Stimulated activated naive CD8-positive, alpha-beta T cell treated with anti-CD3 and anti-CD28 coated beads, Interleukin-15, Interleukin-2, amounts not matched to agents 100 ng/mL and 50 ng/mL, for 24 hours (primary cell): ENCODE results near the gene CFAP54.

Source experiments
- H3K27ac Mint-ChIP-seq: one replicate; pipeline ENCODE4 v1.8.0; 2021; ENCODE audit warnings: mild to moderate bottlenecking, mixed read lengths
- H3K27me3 Mint-ChIP-seq: one replicate; pipeline ENCODE4 v1.8.0; 2021; ENCODE audit warnings: mixed read lengths
- H3K36me3 Mint-ChIP-seq: one replicate; pipeline ENCODE4 v1.8.0; 2021; ENCODE audit warnings: low read depth, mixed read lengths
- H3K4me1 Mint-ChIP-seq: one replicate; pipeline ENCODE4 v1.8.0; 2021; ENCODE audit warnings: low read depth, mixed read lengths
- H3K4me3 Mint-ChIP-seq: one replicate; pipeline ENCODE4 v1.8.0; 2021; ENCODE audit warnings: mild to moderate bottlenecking, mixed read lengths
- H3K9me3 Mint-ChIP-seq: one replicate; pipeline ENCODE4 v1.8.0; 2021; ENCODE audit warnings: mixed read lengths

The CFAP54 gene

DNA sequence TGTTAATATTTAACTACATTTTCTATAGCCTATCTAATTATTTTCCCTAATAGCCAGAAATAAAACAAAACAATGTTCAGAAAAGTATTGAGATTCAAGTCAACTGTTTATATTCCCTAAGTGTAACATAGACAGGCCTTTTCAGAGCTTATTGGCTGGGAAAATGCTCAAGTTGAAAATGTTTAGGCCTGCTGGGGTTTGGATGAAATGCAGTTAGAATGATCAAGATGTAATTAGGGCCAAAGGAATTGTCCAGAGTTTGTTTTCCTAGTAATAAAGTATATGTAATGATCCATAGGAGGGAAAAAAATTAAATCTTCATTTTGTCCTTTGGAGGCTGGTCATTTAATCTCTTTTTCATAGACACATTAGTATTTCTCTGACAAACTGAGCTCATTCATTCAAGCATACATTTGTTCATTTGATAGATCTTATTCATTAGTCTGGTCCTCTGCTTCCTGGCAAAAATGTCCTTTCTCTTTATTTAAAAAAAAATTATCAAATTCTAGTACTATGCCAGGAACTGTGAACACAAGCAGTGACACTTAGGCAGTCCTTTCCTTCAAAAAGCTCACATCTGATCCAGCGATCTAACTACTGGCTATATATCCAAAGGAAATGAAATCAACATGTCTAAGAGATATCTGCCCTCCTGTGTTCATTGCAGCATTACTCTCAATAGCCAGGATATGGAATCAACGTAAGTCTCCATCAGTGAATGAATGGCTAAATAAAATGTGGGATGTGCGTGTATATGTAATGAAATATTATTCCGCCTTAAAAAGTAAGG, 377.6 kb downstream of the CFAP54 start:
- Mint-ChIP-seq H3K9me3 (no peaks in the 10 kb centered on the region), H3K27me3 (peaks cover 18% of the 10 kb centered on the region)

GRCh38 chr12:96870946-96871345, 381.6 kb downstream of the CFAP54 start:
- Mint-ChIP-seq H3K36me3 (no peaks in the 10 kb centered on the region), H3K27ac (no peak overlapping the region), H3K4me1 (no peaks in the 10 kb centered on the region), H3K27me3 (no peaks in the 10 kb centered on the region), H3K4me3 (no peak overlapping the region), H3K9me3 (no peaks in the 10 kb centered on the region)

More for the DNA sequence above, 377.6 kb downstream of the CFAP54 start:
- Mint-ChIP-seq H3K4me3 (no peak overlapping the region), H3K4me1 (no peaks in the 10 kb centered on the region), H3K27ac (no peak overlapping the region), H3K36me3 (no peaks in the 10 kb centered on the region)

DNA sequence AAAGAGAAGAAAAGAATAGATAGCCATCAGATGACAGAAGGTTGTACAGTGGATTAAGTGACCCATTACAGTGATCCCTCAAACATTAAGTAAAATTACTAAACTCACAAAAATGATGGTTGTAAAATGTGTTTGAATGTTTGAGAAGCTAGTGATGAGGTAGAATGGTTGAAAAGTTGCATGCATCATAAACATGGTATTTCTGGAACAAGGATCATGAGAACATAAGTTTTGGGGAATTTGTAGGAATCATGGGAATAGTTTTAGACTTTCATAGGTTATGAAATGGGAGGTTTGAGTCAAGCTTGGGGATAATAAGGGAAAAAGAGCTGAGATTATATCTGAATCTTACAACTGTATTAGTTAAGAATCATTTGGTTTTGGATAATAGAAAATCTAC, 383.6 kb downstream of the CFAP54 start:
- no peaks in the 10 kb centered on the region for H3K9me3 Mint-ChIP-seq
- H3K4me3 Mint-ChIP-seq, result no peak overlapping the region
- no peak overlapping the region for H3K27ac Mint-ChIP-seq
- H3K36me3 Mint-ChIP-seq, result no peaks in the 10 kb centered on the region
- no peaks in the 10 kb centered on the region for H3K4me1 Mint-ChIP-seq
- H3K27me3 Mint-ChIP-seq, result no peaks in the 10 kb centered on the region

DNA sequence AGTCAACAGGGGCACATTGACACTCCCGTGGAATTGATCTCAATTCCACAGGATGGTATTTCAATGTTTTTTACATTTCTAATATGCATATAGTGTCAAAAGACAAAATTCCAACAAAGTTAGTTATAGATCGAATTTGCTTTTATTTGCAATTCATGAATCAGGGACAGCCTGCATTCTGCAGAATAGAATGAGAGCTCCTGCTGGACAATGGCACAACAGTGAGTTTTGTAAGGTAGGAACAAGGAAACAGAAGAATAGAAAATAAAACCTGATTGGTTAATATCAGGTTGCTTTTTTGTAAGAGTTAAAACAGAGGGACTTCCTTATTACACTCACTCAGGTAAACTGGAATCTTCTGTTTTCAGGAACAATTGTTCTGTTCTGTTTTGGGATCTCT, 384.8 kb downstream of the CFAP54 start:
- H3K4me3 Mint-ChIP-seq, result no peak overlapping the region
- peaks cover 4% of the 10 kb centered on the region for H3K27me3 Mint-ChIP-seq
- H3K27ac Mint-ChIP-seq, result no peak overlapping the region
- no peaks in the 10 kb centered on the region for H3K9me3 Mint-ChIP-seq
- no peaks in the 10 kb centered on the region for H3K36me3 Mint-ChIP-seq
- H3K4me1 Mint-ChIP-seq, result no peaks in the 10 kb centered on the region

DNA sequence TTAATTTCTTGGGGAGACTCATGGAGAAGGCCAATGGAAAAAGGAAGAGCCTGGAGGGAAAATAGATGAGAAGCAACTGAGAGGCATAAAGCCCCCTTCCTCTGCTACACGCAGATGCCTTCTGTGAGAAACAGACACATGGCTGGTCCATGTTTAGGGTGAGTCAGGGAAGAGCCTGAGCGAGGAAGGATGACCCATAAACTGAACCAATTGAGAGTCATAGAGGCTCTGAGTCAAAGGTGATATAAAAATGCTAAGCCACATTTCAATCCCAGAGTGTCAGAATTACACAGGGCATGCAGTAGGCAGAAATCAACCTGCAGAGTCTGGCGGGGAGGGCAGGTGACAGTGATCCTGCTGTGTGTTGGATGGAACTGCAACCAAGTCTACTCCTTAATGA, 387.6 kb downstream of the CFAP54 start:
- Mint-ChIP-seq H3K4me1 (no peaks in the 10 kb centered on the region), H3K27me3 (peaks cover 4% of the 10 kb centered on the region), H3K9me3 (no peaks in the 10 kb centered on the region), H3K27ac (no peak overlapping the region), H3K4me3 (no peak overlapping the region), H3K36me3 (no peaks in the 10 kb centered on the region)

DNA sequence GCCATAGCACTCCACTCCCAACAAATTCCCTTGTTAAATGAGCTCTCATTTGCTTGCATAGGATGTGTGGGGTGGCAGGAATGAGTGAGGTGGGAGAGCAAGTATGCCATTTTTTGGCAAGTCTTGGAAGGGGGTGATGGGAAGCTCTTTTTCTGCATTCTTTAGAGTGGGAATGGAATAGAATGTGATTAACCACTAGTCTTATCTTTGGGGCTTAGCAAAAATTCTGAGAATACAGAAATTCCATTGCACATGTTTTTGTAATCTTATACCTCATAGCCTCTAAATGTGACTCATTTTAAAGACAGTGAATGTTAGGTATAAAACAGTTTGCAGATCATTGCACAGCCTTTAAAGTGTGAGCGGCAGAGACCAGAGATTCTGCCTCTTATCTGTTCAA, 389.3 kb downstream of the CFAP54 start:
- no peaks in the 10 kb centered on the region for H3K4me1 Mint-ChIP-seq
- H3K36me3 Mint-ChIP-seq, result no peaks in the 10 kb centered on the region
- no peaks in the 10 kb centered on the region for H3K9me3 Mint-ChIP-seq
- H3K4me3 Mint-ChIP-seq, result no peak overlapping the region
- H3K27ac Mint-ChIP-seq, result no peak overlapping the region
- H3K27me3 Mint-ChIP-seq, result peaks cover 4% of the 10 kb centered on the region

- Mint-ChIP-seq H3K36me3 (no peaks in the 10 kb centered on the region), H3K9me3 (no peaks in the 10 kb centered on the region), H3K27me3 (peaks cover 4% of the 10 kb centered on the region), H3K4me1 (no peaks in the 10 kb centered on the region), H3K4me3 (no peak overlapping the region), H3K27ac (no peak overlapping the region)
Measured at GRCh38 chr12:96879301-96879700, 389.9 kb downstream of the CFAP54 start.

- no peak overlapping the region for H3K27ac Mint-ChIP-seq
- peaks cover 4% of the 10 kb centered on the region for H3K27me3 Mint-ChIP-seq
- H3K4me1 Mint-ChIP-seq, result no peaks in the 10 kb centered on the region
- H3K36me3 Mint-ChIP-seq, result no peaks in the 10 kb centered on the region
- no peaks in the 10 kb centered on the region for H3K9me3 Mint-ChIP-seq
- H3K4me3 Mint-ChIP-seq, result no peak overlapping the region
Measured at GRCh38 chr12:96880220-96880619, 390.8 kb downstream of the CFAP54 start.

DNA sequence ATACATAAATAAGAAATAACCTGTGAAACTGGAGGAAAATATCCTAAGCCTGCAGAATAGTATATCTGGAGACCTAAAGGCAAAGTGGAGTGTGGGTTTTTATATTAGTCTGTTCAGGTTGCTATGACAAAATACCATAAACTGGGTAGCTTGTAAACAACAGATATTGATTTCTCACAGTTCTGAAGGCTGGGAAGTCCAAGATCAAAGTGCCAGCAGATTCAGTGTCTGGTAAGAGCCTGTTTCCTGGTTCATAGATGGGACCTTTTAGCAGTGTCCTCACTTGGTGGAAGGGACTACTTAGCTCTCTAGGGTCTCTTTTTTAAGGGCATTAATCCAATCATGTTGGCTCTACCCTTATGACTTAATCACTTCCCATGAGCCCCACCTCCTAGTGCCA, 392.2 kb downstream of the CFAP54 start:
- Mint-ChIP-seq H3K9me3 (no peaks in the 10 kb centered on the region), H3K27ac (no peak overlapping the region), H3K36me3 (no peaks in the 10 kb centered on the region), H3K4me1 (no peaks in the 10 kb centered on the region), H3K4me3 (no peak overlapping the region), H3K27me3 (peaks cover 10% of the 10 kb centered on the region)

- Mint-ChIP-seq H3K4me1 (no peaks in the 10 kb centered on the region), H3K27me3 (peaks cover 10% of the 10 kb centered on the region), H3K36me3 (no peaks in the 10 kb centered on the region), H3K27ac (no peak overlapping the region), H3K4me3 (no peak overlapping the region), H3K9me3 (no peaks in the 10 kb centered on the region)
Measured at GRCh38 chr12:96882862-96883261, 393.5 kb downstream of the CFAP54 start.

DNA sequence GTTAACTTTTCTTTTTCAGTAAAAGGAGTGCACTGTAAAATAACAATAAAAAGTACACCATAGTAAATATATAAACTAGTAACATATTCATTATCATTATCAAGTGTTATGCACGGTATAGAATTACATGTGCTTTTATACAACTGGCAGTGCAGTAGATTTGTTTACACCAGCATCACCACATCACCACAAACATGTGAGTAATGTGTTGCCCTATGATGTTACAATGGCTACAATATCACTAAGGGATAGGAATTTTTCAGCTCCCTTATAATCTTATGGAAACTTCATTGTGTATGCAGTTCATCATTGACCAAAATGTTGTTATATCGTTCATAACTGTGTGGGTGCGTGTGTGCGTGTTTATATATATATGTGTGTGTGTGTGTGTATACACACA, 394.2 kb downstream of the CFAP54 start:
- no peak overlapping the region for H3K4me3 Mint-ChIP-seq
- H3K9me3 Mint-ChIP-seq, result no peaks in the 10 kb centered on the region
- no peaks in the 10 kb centered on the region for H3K36me3 Mint-ChIP-seq
- H3K27me3 Mint-ChIP-seq, result peaks cover 6% of the 10 kb centered on the region
- H3K27ac Mint-ChIP-seq, result no peak overlapping the region
- no peaks in the 10 kb centered on the region for H3K4me1 Mint-ChIP-seq

DNA sequence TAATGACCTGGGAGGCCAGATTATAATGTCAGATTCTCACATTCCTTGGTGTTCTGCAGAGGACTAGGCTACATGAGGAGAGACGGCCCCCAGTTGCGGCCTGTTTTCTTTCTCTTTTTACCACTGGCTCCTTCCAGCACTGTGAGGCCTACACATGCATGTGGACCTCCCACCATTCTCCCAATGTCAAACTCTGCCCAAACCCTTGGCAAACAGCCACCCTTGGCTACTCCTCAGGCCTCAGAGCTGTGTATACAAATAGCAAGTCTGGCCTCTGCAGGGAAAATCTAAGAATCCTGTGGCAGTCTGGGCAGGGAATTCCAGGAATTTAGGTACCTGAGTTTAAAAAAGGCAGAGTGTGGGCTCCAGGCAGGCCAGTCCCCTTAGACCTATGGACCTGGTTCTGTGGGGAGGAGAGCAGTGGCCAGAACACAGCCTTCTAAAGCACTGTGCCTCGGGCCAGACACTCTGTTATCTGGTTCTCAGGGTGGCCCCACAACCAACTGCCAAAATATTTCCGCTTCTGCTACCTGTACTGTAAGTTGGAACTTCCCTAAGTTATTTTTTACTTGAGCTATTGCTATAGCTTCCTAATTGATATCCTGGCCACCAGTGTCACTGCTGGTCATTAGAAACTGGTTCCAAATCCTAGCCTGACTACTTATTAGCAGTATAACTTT, 397.8 kb downstream of the CFAP54 start:
- Mint-ChIP-seq H3K27me3 (peaks cover 15% of the 10 kb centered on the region), H3K27ac (no peak overlapping the region), H3K4me3 (no peak overlapping the region), H3K36me3 (no peaks in the 10 kb centered on the region), H3K4me1 (peaks cover 8% of the 10 kb centered on the region), H3K9me3 (no peaks in the 10 kb centered on the region)

- peaks cover 25% of the 10 kb centered on the region for H3K27me3 Mint-ChIP-seq
- H3K27ac Mint-ChIP-seq, result no peak overlapping the region
- H3K4me3 Mint-ChIP-seq, result no peak overlapping the region
- no peaks in the 10 kb centered on the region for H3K36me3 Mint-ChIP-seq
- peaks cover 8% of the 10 kb centered on the region for H3K4me1 Mint-ChIP-seq
- no peaks in the 10 kb centered on the region for H3K9me3 Mint-ChIP-seq
Measured at GRCh38 chr12:96889273-96889933, 400.0 kb downstream of the CFAP54 start.

- Mint-ChIP-seq H3K9me3 (no peaks in the 10 kb centered on the region), H3K27ac (no peak overlapping the region), H3K36me3 (no peaks in the 10 kb centered on the region), H3K4me1 (peaks cover 8% of the 10 kb centered on the region), H3K4me3 (no peak overlapping the region), H3K27me3 (peaks cover 26% of the 10 kb centered on the region)
Measured at GRCh38 chr12:96890331-96890730, 401.0 kb downstream of the CFAP54 start.

GRCh38 chr12:96892104-96892503, 402.7 kb downstream of the CFAP54 start:
- no peak overlapping the region for H3K27ac Mint-ChIP-seq
- H3K27me3 Mint-ChIP-seq, result peaks cover 20% of the 10 kb centered on the region
- no peaks in the 10 kb centered on the region for H3K9me3 Mint-ChIP-seq
- H3K4me1 Mint-ChIP-seq, result peaks cover 8% of the 10 kb centered on the region
- no peak overlapping the region for H3K4me3 Mint-ChIP-seq
- no peaks in the 10 kb centered on the region for H3K36me3 Mint-ChIP-seq
